T-helper 2 cell treated with Interferon-gamma antibody and Interleukin-4, amounts not matched to agents 100 ng/mL and 5 ng/mL, for 36 hours (primary cell): ENCODE data around the gene SERPINA10. TPM values are rescaled to one million over a fixed set of nuclear protein-coding genes. Genes with fewer than 3 reads are reported as not detected.
"Not testable (repeated sequence)": the region's sequence is repeated elsewhere in the genome, so short reads cannot be mapped to it uniquely, and the experiment has no call there.

ENCODE experiments used
- intact Hi-C: fragments of 100-400 bp; cut with micrococcal nuclease; formaldehyde crosslinking; loops from one replicate; pipeline ENCODE4 v1.15.1; 2023
- total RNA-seq: library from RNA; stranded (reverse); gene quantifications from 2 replicates; pipeline ENCODE4 v1.2.3, GENCODE V29; 2022

The SERPINA10 gene
- total RNA-seq, 1 donor from 2014 or later = not detected

DNA sequence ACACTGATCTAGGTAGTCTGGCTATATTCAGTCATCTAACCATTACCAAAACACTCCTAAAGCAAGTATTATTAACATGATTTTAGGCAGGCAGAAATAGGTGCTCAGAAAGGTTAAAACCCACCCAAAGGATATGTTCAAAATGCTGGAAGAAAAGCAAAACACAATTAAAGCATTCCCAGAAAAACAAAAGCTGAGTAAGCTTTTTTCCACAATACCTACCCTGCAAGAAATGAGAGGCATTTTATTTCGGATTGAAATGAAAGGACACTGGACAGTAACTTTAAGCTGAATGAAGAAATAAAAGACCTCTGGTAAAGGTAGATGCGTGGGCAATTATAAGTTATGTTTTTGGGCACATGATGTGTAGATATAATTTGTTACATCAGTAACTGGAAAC lies 21.8 kb upstream of the SERPINA10 start:
- intact Hi-C loops = no loop called here

GRCh38 chr14:94313991-94314655 lies 21.1 kb upstream of the SERPINA10 start:
- intact Hi-C loops = no loop called here

DNA sequence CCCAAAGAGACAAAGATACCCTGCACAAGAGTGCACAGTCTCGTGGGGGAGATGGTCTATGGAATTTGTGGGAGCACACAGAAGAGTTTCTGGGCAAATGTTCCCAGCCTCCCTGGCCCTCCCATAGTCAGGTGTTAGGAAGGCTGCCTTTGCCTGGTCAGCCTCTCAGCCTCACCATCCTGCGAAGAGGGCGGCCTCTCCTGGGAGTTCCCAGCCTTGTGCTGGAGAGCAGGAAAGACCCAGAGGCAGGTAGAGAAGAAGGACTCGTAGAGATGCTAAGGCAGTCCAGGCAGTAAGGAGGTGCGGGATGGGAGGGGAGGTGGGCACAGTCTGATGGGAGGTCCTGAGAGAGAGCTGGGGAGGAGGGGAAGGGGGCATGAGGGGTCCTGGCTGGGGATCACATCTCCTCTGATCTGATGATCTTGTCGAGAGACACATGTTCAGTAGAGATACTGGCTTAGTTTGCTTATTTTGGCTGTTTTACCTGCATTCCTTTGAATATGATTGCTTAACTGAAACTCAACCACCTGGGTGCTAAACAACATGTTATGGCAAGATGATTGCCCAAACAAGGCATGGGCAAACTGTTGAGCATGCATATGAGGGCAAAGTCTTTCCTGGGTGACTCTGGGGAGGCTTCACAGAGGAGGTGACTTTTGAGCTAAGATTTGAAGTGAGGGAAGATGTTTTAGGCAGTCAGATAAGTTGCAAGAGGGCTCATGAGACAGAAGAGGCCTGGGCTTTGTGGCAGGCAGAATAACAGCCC lies 19.6 kb upstream of the SERPINA10 start:
- intact Hi-C loops = no loop called here

GRCh38 chr14:94310248-94310647 lies 17.2 kb upstream of the SERPINA10 start:
- intact Hi-C loops = no loop called here

DNA sequence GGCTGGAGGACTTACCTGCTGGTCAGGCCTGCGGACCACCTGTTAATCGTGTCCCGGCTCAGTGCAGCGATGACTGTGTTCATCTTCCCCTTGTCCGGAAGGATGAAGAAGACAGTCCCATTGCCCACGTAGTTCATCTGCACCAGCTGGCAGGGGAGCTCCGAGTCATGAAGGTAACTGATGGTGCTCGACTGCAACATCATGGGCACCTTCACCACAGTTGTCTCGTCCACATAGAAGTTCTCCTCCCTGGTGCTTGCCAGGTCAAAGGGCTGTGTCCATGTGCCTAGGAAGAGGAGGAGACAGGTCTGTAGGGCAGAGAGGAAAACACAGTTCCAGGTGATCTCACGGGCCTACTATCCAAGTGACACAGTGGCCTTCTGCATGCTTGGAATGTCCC lies 16.7 kb upstream of the SERPINA10 start:
- intact Hi-C loops = no loop called here

GRCh38 chr14:94307410-94307992 lies 14.4 kb upstream of the SERPINA10 start:
- intact Hi-C loops = no loop called here

DNA sequence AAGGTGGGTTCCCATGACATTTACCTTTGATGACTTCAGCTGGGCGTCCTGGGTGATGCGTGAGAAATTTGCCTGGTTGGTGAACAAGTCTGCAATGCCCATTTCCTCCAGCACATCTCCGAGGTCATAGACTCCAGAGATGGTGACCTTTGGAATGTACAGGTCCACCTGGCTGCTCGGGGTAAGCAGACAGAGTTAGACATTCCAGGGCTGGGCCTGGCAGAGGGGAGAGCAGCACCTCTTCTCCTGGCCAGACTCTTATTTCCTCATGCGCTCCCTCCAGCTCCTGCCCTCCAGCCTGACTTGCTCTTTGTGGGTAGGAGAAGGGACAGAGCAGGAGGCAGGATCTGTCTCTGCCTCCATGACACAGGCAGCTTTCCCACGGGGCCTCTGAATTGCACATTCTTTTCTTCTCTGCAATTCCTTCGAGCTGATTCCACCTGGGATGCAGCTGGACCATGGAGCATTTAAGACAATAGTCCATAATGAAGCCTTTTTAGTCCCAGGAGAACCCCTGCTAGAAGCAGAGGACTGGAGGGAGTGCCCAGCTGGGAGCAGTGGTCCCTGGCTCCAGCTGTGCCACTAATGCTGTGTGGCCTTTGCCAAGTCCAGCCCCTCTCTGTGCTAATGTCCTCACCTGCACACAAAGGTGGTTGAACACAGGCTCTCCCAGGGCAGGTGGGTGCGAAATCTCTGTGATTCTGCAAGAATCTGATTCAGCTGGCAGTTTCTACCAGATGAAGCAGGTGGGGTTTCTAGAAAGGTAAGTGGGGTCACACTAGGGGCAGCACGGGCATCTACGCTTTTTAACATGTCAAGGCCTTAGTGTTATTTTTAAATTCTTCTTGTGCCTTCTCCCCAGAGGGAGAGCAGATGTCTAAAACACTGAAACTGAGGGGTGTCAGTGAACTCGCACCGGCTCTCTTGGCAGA lies 13.2 kb upstream of the SERPINA10 start:
- intact Hi-C loops = no loop called here

- intact Hi-C loops = no loop called here
Measured at GRCh38 chr14:94305620-94306019, 12.6 kb upstream of the SERPINA10 start.

GRCh38 chr14:94304243-94304642 lies 11.2 kb upstream of the SERPINA10 start:
- intact Hi-C loops = no loop called here

GRCh38 chr14:94303111-94303510 lies 10.0 kb upstream of the SERPINA10 start:
- intact Hi-C loops = no loop called here

DNA sequence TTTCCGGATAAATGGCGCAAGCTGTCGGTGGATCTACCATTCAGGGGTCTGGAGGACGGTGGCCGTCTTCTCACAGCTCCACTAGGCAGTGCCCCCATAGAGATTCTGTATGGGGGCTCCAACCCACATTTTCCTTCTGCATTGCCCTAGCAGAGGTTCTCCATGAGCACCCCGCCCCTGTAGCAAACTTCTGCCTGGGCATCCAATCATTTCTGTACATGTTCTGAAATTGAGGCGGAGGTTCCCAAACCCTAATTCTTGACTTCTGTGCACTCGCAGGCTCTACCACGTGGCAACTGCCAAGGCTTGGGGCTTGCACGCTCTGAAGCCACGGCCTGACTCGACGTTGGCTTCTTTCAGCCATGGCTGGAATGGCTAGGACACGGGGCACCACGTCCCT lies 5.1 kb upstream of the SERPINA10 start:
- intact Hi-C loops = no loop called here

- intact Hi-C loops = not testable (repeated sequence)
Measured at GRCh38 chr14:94296181-94296545, 3.1 kb upstream of the SERPINA10 start.

DNA sequence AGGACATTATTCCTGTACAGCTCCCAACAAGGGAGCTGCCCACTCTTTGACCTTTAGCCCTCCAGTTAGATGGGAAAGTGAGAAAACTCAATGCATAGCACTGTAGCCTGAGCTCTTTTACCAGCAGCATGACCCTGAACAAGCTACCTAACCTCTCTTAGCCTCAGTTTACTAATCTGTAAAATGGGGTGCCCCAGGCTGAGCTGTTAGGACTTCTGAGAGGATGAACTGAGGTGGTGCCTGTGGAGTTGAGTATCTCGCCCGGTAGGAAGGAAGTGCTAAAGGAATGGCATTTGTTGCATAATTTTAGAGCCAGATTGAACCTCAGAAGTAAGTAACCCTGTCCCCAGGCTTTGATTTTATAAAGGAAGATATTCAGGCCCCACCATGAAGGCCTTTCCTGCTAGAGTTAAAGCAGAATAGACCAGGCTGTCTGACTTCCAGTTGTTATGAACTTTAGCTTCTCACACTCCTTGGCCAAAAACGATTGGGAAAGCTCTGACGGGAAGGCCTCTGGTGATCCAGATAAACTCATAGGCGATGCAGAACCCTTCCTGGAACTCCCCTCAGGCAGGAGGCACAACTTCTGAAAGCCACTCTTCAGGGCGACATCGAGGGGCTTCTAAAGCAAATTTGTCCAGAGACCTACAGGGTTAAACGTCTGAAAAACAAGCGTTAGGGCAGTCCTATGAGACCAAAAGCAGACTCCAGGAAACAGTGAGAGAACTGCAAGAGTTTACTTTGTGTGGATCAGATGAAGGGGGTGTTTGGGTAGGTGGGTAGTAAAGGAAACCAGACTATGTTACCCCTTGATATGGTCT lies 2.5 kb upstream of the SERPINA10 start:
- intact Hi-C loops = no loop called here

- intact Hi-C loops = no loop called here
Measured at GRCh38 chr14:94293578-94293924, 483 bp upstream of the SERPINA10 start.

DNA sequence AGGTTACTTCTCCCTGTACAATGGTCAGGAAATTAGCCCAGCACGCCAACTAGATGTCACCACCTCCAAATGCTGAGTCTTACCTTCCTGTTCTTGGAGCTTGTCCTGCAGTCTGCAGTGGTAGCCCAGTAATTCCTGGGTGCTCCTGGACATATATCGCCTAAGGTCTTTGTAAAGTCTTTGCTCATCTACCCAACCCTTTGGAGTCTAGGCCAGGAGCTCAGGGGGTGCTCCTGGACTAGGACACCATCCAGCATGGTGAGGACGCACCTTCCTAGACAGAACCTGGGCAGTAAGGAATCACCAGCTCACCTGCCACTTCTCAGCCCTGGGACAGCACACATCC lies 569 bp downstream of the SERPINA10 start:
- intact Hi-C loops = no loop called here

GRCh38 chr14:94291906-94292525 lies 1.1 kb downstream of the SERPINA10 start:
- intact Hi-C loops = no loop called here

DNA sequence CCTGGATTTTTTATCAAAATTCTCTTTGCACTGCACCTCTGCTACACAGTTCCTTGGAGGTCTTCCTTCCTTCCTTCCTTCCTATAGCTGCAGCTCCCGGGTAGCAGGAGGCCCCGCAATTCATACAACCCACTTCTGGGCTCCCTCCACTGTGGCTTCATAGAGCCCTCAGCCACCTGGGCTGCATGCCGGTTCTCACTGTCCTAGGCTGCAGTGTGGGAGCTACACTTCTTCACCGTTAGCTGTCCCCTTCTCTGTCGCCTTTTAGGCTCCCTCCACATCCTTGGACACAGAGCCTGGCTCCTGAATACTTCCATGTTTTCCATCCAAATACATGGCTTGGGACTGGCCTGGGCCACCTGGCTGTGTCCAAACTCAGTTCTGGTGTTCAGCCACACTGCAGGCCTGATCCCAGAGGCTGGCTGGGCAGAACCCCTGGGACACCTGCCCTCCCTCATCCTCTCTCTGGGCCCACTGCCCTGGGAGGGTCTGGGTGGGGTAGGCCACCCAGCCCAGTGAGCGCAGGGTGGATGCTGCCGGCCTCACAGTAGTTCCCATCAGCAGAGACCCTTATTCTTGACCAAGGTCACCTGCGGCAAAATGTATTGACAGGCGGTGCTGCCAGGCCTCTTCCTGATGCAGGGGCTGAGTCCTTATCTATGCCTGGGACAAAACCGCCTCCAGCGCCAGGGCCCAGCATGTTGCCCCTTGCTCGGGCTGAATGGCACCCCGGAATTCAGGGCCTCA lies 1.7 kb downstream of the SERPINA10 start:
- intact Hi-C loops = no loop called here

DNA sequence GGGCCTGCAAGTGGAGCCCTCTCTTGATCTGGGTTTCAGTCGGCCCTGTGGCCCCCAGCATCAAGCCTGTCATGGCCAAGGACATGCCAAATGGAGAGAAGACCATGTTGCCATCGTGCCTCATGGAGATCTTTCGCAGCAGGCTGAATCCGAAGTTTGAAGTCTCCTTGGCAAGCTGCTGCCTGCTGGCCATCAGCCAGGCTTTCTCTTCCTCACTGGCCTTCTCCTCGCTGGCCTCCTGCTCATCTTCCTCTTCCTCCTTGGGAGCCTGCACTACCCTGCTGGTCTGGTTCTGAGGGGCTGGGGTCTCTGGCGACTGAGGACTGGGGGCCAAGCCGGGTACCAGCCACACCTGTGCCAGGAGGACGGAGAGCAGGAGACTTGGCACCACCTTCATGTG lies 2.9 kb downstream of the SERPINA10 start:
- intact Hi-C loops = no loop called here

DNA sequence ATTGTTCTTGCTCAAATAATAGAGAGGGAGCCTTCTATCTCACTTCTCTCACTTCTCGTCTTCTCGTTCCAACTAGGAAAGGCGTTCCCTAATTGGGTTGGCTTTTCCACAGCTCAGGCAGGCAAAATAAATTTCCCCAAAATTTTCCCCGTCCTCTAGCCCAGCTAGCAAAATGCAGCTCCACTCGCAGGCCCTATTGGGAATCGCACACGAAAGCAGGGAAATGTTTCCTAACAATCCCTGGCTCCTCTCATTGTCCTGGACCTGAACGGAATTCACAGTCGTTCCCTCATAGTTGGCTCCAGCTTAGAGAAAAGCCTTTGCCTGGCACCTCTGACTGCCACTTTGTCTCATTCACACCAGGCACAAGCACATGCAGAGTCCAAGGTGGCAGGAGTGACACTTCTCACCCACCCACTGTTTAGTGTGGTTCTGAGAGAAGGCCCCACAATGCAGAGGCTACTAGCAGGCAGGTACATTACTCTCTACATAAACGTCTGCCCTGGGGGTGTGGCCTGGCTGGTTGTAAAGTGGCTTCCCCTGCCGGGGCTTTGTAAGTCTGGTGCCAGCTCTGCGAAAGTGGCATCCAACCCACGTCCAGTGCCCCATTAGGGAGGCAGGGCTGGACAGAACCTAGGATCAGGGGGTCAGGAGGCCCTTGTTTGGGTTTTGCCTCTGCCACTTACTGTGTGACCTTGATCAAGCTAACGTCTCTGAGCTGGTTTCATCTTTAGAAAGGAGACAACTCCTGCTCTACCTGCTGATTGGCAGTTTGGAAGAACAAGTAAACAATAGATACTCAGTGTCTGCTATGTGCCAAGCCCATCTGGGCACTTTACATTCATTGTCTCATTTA lies 4.2 kb downstream of the SERPINA10 start:
- intact Hi-C loops = no loop called here
